ENCODE measurements around the gene KRTAP10-4.
"Not testable (repeated sequence)": the region's sequence is repeated elsewhere in the genome, so short reads cannot be mapped to it uniquely, and the experiment has no call there.

The KRTAP10-4 gene, protein sequence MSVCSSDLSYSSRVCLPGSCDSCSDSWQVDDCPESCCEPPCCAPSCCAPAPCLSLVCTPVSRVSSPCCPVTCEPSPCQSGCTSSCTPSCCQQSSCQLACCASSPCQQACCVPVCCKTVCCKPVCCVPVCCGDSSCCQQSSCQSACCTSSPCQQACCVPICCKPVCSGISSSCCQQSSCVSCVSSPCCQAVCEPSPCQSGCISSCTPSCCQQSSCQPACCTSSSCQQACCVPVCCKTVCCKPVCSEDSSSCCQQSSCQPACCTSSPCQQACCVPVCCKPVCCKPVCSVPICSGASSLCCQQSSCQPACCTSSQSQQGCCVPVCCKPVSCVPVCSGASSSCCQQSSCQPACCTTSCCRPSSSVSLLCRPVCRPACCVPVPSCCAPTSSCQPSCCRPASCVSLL

DNA sequence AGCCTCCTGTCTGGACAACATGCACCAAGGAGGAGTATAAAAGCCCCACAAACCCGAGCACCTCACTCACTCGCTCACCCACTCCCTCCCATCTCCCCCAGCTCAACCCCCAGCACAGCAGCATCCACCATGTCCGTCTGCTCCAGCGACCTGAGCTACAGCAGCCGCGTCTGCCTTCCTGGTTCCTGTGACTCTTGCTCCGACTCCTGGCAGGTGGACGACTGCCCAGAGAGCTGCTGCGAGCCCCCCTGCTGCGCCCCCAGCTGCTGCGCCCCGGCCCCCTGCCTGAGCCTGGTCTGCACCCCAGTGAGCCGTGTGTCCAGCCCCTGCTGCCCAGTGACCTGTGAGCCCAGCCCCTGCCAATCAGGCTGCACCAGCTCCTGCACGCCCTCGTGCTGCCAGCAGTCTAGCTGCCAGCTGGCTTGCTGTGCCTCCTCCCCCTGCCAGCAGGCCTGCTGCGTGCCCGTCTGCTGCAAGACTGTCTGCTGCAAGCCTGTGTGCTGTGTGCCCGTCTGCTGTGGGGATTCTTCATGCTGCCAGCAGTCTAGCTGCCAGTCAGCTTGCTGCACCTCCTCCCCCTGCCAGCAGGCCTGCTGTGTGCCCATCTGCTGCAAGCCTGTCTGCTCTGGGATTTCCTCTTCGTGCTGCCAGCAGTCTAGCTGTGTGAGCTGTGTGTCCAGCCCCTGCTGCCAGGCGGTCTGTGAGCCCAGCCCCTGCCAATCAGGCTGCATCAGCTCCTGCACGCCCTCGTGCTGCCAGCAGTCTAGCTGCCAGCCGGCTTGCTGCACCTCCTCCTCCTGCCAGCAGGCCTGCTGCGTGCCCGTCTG lies at the start of gene KRTAP10-4:
Gene KRTAP10-4 (plus strand): TSS at position 100 of the 827 bp plus-strand sequence. CDS start 30 bp downstream, at position 130.
- in situ Hi-C loops (cut with HindIII; ENCODE audit: low sequenced_read_pairs); DNase-seq (ENCODE audit: low read depth); H3K4me3 ChIP-seq (ENCODE audit: low read depth, low read length): not testable (repeated sequence)

DNA sequence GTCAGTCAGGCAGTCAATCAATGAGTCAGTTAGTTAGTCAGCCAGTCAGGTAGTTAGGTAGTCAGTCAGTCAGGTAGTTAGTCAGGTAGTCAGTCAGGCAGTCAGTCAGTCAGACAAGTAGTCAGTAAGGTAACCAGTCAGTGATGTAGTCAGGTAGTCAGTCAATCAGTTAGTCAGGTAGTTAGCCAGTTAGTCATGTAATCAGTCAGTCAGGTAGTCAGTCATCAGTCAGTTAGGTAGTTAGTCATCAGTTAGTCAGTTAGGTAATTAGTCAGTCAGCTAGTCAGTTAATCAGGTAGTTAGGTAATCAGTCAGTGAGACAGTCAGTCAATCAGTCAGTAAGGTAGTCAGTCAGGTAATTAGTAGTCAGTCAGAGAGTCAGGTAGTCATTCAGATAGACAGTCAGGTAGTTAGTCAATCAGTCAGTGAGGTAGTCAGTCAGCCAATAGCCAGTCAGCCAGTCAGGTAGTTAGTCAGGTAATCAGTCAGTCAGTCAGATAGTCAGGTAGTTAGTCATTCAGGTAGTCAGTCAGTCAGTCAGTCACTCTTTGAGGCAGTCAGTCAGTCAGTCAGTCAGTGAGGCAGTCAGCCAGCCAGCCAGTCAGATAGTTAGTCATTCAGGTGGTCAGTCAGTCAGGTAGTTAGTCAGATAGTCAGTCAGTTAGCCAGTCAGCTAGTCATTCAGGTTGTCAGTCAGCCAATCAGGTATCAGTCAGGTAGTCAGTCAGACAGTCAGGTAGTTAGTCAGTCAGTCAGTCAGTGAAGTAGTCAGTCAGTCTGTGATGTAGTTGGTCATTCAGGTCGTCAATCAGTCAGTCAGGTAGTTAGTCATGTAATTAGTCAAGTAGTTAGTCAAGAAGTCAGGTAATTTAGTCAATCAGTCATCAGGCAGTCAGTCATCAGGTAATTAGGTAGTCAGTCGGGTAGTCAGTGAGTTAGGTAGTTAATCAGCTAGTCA lies 48.8 kb upstream of the KRTAP10-4 start:
- DNase-seq (ENCODE audit: low read depth) = no peak
- TF ChIP-seq, protein P1, sequence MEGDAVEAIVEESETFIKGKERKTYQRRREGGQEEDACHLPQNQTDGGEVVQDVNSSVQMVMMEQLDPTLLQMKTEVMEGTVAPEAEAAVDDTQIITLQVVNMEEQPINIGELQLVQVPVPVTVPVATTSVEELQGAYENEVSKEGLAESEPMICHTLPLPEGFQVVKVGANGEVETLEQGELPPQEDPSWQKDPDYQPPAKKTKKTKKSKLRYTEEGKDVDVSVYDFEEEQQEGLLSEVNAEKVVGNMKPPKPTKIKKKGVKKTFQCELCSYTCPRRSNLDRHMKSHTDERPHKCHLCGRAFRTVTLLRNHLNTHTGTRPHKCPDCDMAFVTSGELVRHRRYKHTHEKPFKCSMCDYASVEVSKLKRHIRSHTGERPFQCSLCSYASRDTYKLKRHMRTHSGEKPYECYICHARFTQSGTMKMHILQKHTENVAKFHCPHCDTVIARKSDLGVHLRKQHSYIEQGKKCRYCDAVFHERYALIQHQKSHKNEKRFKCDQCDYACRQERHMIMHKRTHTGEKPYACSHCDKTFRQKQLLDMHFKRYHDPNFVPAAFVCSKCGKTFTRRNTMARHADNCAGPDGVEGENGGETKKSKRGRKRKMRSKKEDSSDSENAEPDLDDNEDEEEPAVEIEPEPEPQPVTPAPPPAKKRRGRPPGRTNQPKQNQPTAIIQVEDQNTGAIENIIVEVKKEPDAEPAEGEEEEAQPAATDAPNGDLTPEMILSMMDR (IDR thresholded peaks at IDR 0.05; ENCODE audit: low read depth, low read length, missing control alignments) = no peak
- in situ Hi-C loops (cut with HindIII; ENCODE audit: low sequenced_read_pairs) = no loop called here
- H3K4me3 ChIP-seq (ENCODE audit: low read depth, low read length) = no peak overlapping the region

DNA sequence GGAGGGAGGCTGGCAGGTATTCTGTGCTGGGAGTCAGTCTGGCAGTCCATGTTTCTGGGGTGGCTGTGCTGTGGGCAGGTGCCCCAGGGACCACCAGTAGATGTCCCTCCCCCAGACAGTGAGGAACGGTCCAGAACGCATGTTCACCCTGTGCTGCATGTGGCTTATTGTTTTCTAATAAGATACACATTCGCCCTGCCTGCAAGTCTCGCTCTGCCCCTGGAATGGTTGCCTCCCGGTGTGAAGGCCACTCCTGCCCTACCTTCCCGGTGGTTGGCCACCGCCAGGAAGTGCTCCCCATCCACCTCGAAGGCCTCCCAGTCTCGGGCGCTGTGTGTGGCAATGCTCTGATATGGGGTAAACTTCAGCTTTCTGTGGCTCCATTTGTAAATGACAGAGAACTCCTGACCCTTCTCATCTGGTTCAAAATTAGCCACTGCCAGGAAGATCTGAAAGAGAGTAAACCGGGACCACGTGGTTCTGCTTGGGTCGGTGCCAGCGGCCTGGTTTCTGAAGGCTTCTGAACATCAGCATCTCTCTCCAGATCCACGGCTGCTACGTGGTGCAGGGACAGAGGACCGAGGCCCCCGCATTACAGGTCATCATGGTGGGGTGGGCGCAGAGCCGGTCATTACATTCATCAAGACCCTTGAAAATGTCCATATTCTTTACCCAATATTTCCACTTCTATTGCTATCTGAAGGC lies 48.0 kb upstream of the KRTAP10-4 start:
- TF ChIP-seq, protein P1 (IDR thresholded peaks at IDR 0.05; ENCODE audit: low read depth, low read length, missing control alignments) = no peak
- DNase-seq (ENCODE audit: low read depth) = no peak
- no peak overlapping the region for H3K4me3 ChIP-seq (ENCODE audit: low read depth, low read length)
- in situ Hi-C loops (cut with HindIII; ENCODE audit: low sequenced_read_pairs) = no loop called here

DNA sequence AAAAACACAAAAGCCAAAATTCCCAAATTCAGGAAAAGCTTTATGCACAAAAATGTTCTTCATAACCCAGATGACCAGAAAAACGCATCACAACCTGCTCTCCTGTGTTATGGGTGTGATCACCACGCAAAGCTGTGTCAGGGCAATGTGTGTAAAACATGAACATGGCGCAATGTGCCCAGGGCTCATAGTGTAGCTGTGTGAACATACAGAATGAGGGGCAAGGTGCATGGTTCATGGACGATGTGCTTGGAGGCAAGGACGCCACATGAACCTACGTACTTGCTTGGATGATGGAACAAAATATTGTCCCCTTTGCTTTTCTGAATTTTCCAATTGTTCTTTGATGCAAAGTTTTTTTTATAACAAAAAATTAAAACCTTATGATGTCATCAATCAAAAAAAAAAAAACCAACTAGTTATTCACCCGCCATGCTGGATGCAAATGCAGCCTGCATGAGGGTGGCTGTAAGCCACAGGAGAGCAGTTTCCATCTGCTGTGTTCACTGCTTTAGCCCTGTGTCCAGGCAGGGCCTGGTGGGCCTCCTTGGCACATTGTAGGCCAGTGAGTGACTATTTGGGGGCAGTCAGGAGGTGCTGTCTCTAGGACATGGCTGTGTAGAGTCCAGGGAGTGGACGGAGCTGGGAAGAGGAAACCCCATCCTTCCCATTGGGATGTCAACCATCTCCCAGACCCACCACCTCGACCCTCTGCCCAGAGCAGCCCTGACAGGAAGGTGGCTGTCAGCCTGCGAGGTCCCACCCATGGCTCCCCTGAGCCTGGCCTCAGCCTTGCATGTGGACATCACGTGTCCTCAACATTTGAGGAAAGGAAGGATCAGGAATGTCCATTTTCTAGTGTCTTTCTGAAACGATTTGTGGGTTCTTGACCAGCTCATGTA lies 47.2 kb upstream of the KRTAP10-4 start:
- H3K4me3 ChIP-seq (ENCODE audit: low read depth, low read length) = no peak overlapping the region
- no peak for DNase-seq (ENCODE audit: low read depth)
- TF ChIP-seq, protein P1 (IDR thresholded peaks at IDR 0.05; ENCODE audit: low read depth, low read length, missing control alignments) = no peak
- in situ Hi-C loops (cut with HindIII; ENCODE audit: low sequenced_read_pairs) = no loop called here

DNA sequence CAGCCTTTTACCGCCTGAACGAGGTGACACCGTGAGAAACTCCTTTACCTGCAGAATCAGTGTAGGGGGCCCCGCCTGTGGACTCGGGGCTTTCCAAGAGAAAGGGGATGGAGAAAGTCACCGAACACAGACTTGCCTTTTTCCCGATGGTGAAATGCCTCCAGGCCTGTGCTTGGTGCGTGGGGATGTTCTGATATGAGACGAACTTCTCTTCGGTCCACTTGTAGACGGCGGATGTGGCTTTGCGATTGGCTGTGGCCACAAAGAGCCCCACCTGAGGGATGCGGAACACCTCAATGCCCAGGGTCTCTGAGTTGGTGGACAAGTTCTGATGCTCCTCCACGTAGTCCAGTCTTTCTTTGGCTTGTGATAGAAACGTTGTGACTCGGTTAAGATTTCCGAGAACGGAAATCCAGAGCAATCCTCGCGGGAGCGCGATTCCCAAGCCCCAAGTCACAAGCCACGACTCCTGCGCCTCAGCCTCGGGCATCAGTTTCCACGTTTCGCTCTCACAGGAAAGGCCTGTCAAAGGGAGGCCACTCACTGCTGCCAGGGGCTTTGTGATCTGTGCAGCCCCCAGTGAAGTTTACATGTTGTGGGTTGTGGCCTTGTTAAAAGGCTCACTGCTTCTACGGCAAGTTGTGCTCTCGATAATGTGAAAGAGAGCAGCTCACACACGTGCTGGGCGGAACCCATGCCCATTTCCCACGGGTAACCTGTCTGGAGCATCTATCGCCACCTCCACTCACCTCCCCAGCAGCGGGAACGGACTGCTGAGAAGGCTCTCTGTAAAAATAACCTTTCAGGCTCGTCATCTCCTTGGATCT lies 46.2 kb upstream of the KRTAP10-4 start:
- no peak overlapping the region for H3K4me3 ChIP-seq (ENCODE audit: low read depth, low read length)
- TF ChIP-seq, protein P1 (IDR thresholded peaks at IDR 0.05; ENCODE audit: low read depth, low read length, missing control alignments) = no peak
- no peak for DNase-seq (ENCODE audit: low read depth)
- in situ Hi-C loops (cut with HindIII; ENCODE audit: low sequenced_read_pairs) = no loop called here

All from astrocyte of the cerebellum (primary cell).